Embryonic facial prominence (tissue), 1 donor: ENCODE data around the gene HYLS1.

Experiments
- DNase-seq: peaks from one replicate; pipeline ENCODE4 v3.0.0-alpha.2; 2016; ENCODE audit errors: extremely low spot score

Gene HYLS1

DNA sequence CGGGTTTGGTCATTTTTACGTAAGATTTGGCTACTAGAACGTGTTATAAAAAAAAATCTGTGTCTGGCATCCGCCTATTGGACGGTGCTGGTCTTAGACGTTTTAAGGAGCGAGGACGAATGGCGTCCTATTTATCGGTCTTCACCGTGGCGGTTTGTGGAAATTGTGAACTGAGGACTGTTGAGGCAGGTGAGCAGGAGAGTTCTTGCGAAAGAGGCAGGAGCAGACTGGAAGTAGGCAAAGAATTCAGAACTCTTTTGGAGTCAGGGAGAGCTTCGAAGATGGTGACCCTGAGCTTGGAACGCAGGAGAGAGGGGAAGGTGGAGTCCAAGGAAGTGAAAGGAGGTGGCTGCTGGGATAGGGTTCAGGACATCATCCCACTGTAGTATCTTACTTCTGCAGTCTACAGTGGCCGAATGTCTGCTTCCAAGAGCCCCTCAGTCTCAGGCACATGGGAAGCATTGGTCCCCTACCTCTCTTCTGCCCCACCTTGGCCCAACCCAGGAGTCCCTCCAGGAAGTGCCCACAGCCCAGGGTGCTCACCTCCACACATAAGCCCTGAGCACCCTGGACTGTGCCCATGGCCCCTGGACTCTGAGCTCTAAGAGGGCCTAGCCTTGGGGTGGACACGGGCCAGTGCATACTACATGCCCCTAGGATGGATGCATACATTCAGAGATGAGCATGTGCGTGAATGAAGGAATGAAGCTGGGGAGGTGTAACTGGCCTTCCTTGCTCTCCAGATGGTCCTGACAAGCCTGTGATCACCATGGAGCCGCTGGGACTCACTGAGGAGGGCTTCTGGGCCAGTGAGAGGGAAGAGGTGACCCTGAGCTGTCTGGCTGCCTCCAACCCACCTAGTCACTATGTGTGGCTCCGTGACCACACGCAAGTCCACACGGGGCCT lies 62.1 kb downstream of the HYLS1 start:
- DNase-seq, result no peak

DNA sequence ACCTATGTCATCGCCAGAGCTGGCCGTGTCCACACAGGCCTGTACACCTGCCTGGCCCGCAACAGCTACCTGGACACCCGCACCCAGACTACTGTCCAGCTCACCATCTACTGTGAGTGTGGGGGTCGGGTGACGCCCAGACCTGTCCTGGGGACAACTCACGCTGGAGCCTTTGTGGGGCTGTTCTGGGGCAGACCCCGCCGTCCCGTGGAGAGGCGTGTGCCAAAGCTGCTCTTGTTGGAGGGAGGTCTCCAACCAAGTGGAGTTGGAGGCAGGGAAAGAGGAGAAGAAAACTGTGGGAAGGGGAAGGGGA lies 62.7 kb downstream of the HYLS1 start:
- DNase-seq, result no peak
